Mammary epithelial cell (primary cell): Measurements from ENCODE around the gene EFCAB6.

Experiments
- CTCF ChIP-seq, 2 donors: IDR thresholded peaks in 1 of 2; conservative IDR thresholded peaks in 1 of 2; 2 replicates each; pipeline ENCODE4 v1.5.1; 2011 to 2012; ENCODE audit warnings: inconsistent platforms in 2 of 2, low read length in 2 of 2, mild to moderate bottlenecking in 2 of 2, control low read depth in 1 of 2, low read depth in 1 of 2; ENCODE audit not compliant: insufficient read depth in 1 of 2; ENCODE audit errors: extremely low read depth in 1 of 2
- EZH2 ChIP-seq: IDR thresholded peaks from 2 replicates; pipeline ENCODE4 v1.6.1; 2012; ENCODE audit warnings: low read length, inconsistent platforms, borderline replicate concordance

- TF ChIP-seq EZH2 (no peak), CTCF (conservative IDR thresholded peaks at IDR 0.05 in 1 of 2, IDR thresholded peaks at IDR 0.05 in 1 of 2; ENCODE audit: extremely low read depth in 1 of 2, insufficient read depth in 1 of 2, low read depth in 1 of 2, low read length in 2 of 2) (no peak)
These were observed 8.7 kb upstream of the EFCAB6 start for GRCh38 chr22:43820651-43821305.
